ENCODE data around the gene ZNF485.

- TF ChIP-seq CTCF (IDR thresholded peaks at IDR 0.05; ENCODE audit: borderline replicate concordance, extremely low read depth, low read length, poor library complexity, severe bottlenecking): no peak
- TF ChIP-seq EZH2 (IDR thresholded peaks at IDR 0.05; ENCODE audit: borderline replicate concordance, low read depth, low read length, severe bottlenecking): no peak
These were observed 36.6 kb upstream of the ZNF485 start for GRCh38 chr10:43569681-43570080.

All from DND-41 (cell line).